ENCODE measurements around the gene ANKH. TPM values are rescaled to one million over a fixed set of nuclear protein-coding genes. Genes with fewer than 3 reads are reported as not detected.

The ANKH gene
- total RNA-seq, 1 donor from 2014 or later = 10.3 TPM

- no peak overlapping the region for H3K4me3 ChIP-seq (ENCODE audit: low read depth, low read length)
- DNase-seq (ENCODE audit: low read depth) = no peak
- TF ChIP-seq CTCF (conservative IDR thresholded peaks at IDR 0.05; ENCODE audit: low read depth, low read length) = no peak
Observed at GRCh38 chr5:14726066-14726838, 145.3 kb downstream of the ANKH start.

GRCh38 chr5:14724633-14725032 is 146.9 kb downstream of the ANKH start:
- no peak overlapping the region for H3K4me3 ChIP-seq (ENCODE audit: low read depth, low read length)
- no peak for TF ChIP-seq CTCF (conservative IDR thresholded peaks at IDR 0.05; ENCODE audit: low read depth, low read length)
- DNase-seq (ENCODE audit: low read depth) = no peak

GRCh38 chr5:14723701-14724132 is 147.9 kb downstream of the ANKH start:
- no peak for DNase-seq (ENCODE audit: low read depth)
- no peak for TF ChIP-seq CTCF (conservative IDR thresholded peaks at IDR 0.05; ENCODE audit: low read depth, low read length)
- H3K4me3 ChIP-seq (ENCODE audit: low read depth, low read length) = no peak overlapping the region

- DNase-seq (ENCODE audit: low read depth) = no peak
- no peak overlapping the region for H3K4me3 ChIP-seq (ENCODE audit: low read depth, low read length)
- TF ChIP-seq CTCF (conservative IDR thresholded peaks at IDR 0.05; ENCODE audit: low read depth, low read length) = no peak
Observed at GRCh38 chr5:14722923-14723322, 148.7 kb downstream of the ANKH start.

- DNase-seq (ENCODE audit: low read depth) = no peak
- H3K4me3 ChIP-seq (ENCODE audit: low read depth, low read length) = no peak overlapping the region
- TF ChIP-seq CTCF (conservative IDR thresholded peaks at IDR 0.05; ENCODE audit: low read depth, low read length) = no peak
Observed at GRCh38 chr5:14721990-14722656, 149.5 kb downstream of the ANKH start.

- DNase-seq (ENCODE audit: low read depth) = no peak
- no peak overlapping the region for H3K4me3 ChIP-seq (ENCODE audit: low read depth, low read length)
- no peak for TF ChIP-seq CTCF (conservative IDR thresholded peaks at IDR 0.05; ENCODE audit: low read depth, low read length)
Observed at GRCh38 chr5:14720236-14720923, 151.2 kb downstream of the ANKH start.

Data from epithelial cell of proximal tubule (primary cell).